Ureter (tissue), 1 donor: ENCODE data around the gene AP1M1. TPM values are rescaled to one million over a fixed set of nuclear protein-coding genes. Genes with fewer than 3 reads are reported as not detected.

Experiments
- DNase-seq: peaks from one replicate; pipeline ENCODE4 v3.0.0-alpha.2; 2020; ENCODE audit warnings: low spot score
- total RNA-seq: library from RNA; stranded (reverse); gene quantifications from one replicate; pipeline ENCODE4 v1.2.4, GENCODE V29; 2023
- donor health status: DM: yes; HTN: yes; CAD: no.

AP1M1 gene
- total RNA-seq, 1 donor from 2014 or later, result 56.6 TPM

GRCh38 chr19:16207490-16208025 lies 9.8 kb downstream of the AP1M1 start:
- no peak for DNase-seq

DNA sequence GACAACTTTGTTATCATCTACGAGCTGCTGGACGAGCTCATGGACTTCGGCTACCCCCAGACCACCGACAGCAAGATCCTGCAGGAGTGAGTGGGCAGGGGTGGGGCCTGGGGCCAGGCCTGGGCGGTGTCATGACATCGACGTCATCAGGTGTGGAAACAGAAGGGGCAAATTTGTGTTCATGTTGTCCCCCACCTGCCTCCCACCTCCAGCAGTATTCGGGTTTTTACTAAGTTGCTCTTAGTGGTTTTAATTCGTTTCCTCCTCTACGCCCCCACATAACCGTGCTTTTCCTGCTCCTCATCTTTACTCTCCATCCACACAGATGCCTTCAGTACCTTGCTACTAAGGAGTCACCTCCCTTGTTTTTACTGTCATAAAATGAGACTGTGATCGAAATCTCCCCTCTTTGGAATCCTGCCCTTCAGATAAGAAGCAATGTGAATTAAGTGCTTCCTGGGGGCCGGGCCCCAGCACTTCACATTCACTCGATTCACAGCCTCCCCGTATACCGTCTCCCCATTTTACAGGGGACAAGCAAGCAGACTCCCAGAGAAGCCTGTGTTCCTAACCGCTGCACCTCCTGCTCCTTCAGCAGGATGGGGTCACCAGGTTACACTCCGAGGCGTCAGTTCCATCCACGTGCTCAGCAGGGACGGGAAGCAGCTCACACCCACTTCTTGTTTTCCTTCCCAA lies 10.5 kb downstream of the AP1M1 start:
- DNase-seq, result no peak

DNA sequence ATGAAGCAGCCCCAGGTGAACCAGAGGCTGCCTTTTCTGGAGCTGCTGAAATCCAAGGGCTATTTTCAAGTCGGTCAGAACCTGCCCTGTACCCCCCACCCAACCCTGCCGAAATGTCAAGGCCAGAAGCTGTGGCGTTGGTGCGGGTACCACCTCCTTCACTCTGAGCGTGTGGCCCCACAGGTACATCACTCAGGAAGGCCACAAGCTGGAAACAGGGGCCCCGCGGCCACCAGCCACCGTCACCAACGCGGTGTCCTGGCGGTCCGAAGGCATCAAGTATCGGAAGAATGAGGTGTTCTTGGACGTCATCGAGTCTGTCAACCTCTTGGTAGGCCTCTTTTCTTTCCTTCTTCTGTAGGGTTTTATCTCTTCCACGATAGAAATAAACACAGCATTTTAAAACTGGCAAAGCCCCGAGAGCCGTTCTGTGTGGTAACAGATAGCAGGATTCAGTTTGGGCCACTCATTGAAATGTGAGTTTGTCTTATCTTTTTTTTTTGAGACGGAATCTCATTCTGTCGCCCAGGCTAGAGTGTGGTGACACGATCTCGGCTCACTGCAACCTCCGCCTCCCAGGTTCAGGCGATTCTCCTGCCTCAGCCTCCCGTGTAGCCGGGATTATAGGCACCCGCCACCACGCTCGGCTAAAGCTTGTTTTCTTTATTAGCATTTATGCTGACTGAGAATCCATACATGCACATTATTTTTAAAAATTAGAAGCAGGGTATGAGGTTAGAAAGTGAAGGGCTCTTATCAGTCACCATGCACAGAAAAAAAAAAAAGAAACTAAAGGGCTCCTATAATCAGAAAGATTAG lies 11.3 kb downstream of the AP1M1 start:
- no peak for DNase-seq

DNA sequence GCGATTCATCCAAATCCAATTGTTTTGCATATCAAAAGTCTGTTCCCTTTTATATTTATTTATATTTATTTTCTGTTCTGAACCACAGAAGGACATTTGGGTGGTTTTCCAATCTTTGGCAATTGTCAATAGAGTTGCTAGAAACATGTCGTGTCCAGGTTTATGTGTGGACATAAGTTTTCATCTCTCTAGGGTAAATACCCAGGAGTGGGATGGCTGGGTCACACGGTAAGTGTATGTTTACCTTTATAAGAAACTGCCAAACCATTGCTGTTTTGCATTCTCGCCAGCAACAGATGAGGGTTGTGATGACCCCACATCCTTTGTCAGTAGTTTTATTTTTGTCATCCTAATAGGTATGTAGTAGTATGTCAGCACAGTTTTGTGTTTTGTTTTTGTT lies 12.5 kb downstream of the AP1M1 start:
- DNase-seq, result no peak

- no peak for DNase-seq
These were observed 15.4 kb downstream of the AP1M1 start for GRCh38 chr19:16213076-16213475.

DNA sequence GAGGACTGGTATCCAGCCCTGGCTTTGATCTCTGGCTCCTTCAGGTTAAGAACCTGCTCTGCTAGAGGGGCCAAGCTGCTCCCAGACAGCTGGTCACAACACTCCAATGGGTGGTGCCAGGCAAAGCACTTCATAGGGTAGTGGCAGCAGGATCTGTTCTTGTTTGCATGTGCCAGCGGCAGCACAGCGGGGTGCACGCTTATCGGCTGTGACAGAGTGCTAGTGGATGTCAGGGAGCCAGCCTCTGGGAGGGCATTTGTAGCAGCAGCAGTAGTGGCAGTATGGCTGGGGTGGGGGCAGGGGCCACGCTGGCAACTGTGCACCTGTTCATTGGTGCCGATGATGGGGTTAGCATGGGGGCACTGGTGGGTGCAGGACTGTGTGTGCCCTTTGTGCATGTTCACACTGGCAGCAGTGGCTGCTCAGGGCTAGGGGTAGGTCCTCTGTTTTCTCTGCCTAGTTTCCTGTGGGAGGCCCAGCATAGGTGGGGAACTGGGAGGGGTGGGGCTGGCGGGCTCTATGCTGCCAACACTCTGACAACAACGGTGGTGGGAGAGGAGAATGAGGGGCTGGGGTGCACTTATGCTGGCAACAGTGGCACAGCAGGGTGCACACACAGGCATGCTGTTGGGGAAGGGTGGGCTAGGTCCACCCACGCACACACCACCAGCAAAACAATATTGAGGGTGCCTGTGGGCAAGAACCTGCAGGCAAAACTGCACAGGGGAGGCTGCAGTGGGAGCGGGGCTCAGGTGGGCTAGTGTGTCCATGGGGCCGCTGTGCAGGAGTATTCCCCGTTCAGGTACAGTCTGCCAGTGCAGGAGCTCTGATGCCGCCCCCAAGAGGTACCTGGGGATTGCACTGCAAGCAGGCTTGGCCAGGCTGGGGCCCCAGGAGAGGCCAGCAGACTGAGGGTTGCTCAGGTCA lies 19.3 kb downstream of the AP1M1 start:
- no peak for DNase-seq

- no peak for DNase-seq
These were observed 20.2 kb downstream of the AP1M1 start for GRCh38 chr19:16217716-16218451.

GRCh38 chr19:16218851-16219250 lies 21.1 kb downstream of the AP1M1 start:
- no peak for DNase-seq

DNA sequence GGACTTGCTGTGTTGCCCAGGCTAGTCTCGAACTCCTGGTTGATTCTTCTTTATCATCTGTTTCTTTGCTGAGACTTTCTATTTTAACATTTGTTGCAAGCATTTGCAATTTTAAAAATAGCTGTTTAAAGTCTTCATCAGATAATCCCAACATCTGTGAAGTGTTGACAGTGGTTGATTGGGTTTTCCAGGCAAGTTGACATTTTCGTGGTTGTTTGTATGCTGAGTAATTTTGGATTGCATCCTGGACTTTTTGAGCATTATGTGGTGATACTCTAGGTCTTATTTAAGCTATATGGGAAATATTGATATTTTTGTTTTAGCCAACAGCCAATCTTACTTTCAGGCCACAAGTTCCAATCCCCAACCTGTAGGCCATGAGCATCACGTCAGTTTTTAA lies 25.1 kb downstream of the AP1M1 start:
- DNase-seq, result no peak

- DNase-seq, result no peak
These were observed 26.0 kb downstream of the AP1M1 start for GRCh38 chr19:16223746-16224145.

- no peak for DNase-seq
These were observed 26.8 kb downstream of the AP1M1 start for GRCh38 chr19:16224293-16225045.

DNA sequence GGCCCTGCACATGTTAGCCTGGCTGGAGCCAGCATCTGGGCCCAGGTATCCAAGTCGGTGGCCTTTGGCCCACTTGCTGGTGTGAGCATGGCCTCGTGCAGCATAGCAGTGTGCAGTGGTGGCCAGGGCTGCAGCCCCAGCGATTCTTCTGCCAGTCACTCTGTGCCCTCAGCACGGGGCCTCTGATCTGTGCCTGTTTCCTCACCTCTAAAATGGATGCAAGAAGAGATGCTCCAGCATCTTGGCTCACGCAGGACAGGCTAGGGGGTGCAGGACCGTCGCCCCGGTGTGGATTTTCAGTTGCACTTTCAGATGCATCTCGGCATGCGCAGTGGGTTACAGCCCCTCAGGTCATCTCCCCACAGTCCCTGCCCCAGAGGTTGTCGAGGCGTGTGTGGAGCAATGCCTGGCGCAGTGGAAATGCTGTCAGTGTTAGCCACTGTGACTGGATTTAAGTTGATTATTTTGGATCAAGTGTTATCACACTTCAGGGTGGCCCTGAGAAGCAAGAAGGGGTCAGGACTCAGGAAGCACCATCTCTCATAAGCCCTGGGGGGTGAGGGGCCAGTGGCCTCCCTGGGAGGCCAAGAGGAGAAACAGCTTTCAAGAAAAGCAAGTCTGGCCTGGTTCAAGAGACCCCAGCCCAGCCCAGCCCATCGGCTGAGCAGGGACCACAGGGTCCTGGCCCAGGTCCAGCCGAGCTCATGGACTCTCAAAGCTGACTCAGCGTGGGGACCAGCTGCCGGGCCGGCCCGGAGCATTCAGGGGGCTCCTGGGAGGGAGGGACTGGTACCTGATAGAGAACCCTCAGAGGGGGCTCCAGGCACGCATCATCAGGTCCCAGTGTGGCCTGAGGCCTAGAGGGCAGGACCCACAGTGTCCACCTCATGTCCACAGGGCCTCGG lies 27.8 kb downstream of the AP1M1 start:
- no peak for DNase-seq

- no peak for DNase-seq
These were observed 28.5 kb downstream of the AP1M1 start for GRCh38 chr19:16226184-16226591.

DNA sequence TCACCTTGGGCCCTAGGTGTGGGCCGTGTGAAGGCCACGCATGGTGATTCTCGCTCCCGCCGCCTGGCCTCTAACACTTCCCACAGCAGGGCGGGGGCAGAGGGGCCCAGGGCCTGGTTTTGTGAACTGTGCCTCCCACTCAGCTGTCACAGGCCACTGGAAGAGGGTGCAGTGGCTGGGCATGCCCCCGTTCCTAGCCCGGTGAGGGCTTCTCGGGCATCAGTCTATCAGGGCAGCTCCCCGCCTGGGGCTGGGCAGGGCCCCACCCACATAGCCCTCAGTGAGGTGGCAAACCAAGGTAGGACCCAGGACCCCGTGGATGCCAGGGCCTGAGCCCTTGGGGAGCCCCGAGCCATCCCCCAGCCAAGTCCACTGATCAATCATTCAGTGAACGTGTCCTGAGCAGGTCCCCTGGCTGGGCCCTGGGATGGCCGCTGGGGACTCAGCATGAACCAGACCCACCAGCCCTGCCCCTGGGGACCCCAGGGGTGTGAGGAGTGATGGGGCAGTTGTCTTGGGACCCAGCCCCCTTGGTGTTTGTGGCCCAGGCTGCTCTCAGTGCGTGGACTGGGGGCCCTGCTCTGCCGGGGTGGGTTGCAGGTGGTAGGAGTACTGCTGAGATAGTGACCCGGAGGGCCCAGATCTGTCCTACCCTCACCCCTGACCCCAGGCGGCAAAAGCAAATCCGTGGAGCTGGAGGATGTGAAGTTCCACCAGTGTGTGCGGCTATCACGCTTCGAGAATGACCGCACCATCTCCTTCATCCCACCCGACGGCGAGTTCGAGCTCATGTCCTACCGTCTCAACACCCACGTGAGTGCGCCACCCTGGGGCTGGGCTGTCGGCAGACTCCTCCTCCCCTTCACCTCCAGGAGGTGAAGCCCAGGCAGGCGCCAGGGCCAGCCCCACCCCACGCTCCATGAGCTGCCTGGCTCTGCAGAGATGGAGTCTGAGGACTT lies 29.4 kb downstream of the AP1M1 start:
- no peak for DNase-seq

DNA sequence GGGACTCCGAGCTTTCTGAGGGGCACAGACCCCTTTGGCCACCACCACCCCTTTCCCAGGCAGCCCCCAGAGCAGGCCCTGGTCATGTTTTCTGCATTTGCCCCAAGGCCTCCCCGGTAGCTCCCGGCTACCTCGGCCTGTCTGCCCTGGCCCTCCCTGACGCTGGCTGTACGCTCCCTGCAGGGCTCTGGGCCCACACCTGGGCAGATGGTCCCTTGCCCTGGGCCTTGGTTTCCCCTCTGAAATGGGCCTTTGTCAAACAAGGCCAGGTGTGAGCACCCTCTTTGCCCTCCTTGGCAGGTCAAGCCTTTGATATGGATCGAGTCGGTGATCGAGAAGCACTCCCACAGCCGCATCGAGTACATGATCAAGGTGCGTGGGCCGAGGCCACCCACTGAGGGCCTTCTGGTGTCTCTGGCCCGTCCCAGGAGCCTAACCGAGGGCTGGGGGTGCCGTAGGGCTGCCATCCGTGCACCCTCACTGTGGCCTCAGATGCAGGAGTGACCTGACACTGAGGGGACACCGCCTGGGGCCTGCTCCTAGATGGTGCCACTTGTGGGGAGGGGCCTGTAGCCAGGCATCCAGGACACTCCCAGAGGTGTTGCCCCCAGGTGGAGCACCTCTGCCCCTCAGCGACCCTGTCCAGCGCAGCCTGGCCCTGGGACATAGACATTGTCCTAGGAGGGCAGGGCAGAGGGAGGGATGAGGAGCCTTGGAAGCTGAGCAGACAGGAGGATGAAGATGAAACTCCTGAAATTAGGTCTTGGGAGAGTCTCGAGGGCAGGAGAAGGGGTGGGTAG lies 30.3 kb downstream of the AP1M1 start:
- DNase-seq, result no peak

- DNase-seq, result no peak
These were observed 31.1 kb downstream of the AP1M1 start for GRCh38 chr19:16228637-16229321.

- DNase-seq, result no peak
These were observed 31.6 kb downstream of the AP1M1 start for GRCh38 chr19:16229322-16229641.
